ENCODE data around the gene CA6. TPM values are rescaled to one million over a fixed set of nuclear protein-coding genes. Genes with fewer than 3 reads are reported as not detected.
"Not testable (repeated sequence)": the region's sequence is repeated elsewhere in the genome, so short reads cannot be mapped to it uniquely, and the experiment has no call there.

The CA6 gene
- total RNA-seq, 3 donors from 2014 or later, result not detected

- no peaks in the 10 kb centered on the region for H3K9me3 ChIP-seq
- intact Hi-C loops (cut with DNase I; ENCODE audit: low total_unique reads), result no loop called here
- no peak overlapping the region for H3K4me3 ChIP-seq
- DNase-seq (ENCODE audit: low spot score in 2 of 2), result no peak
- no peaks in the 10 kb centered on the region for H3K36me3 ChIP-seq
- TF ChIP-seq POLR2A (IDR thresholded peaks at IDR 0.05), result no peak
- TF ChIP-seq CTCF (IDR thresholded peaks at IDR 0.05), result no peak
- TF ChIP-seq POLR2AphosphoS5 (IDR thresholded peaks at IDR 0.05), result no peak
- H3K27ac ChIP-seq, result no peak overlapping the region
- no peaks in the 10 kb centered on the region for H3K4me1 ChIP-seq
- no peaks in the 10 kb centered on the region for H3K27me3 ChIP-seq
Measured at GRCh38 chr1:8922962-8923361, 22.7 kb upstream of the CA6 start.

- no peak for DNase-seq (ENCODE audit: low spot score in 2 of 2)
- Histone ChIP-seq H3K4me1 (no peaks in the 10 kb centered on the region), H3K36me3 (no peaks in the 10 kb centered on the region), H3K4me3 (no peak overlapping the region), H3K27me3 (no peaks in the 10 kb centered on the region), H3K9me3 (no peaks in the 10 kb centered on the region), H3K27ac (no peak overlapping the region)
- TF ChIP-seq POLR2A (IDR thresholded peaks at IDR 0.05), result no peak
- TF ChIP-seq CTCF (IDR thresholded peaks at IDR 0.05), result no peak
- TF ChIP-seq POLR2AphosphoS5 (IDR thresholded peaks at IDR 0.05), result no peak
- intact Hi-C loops (cut with DNase I; ENCODE audit: low total_unique reads), result no loop called here
Measured at GRCh38 chr1:8925406-8925805, 20.3 kb upstream of the CA6 start.

- H3K27ac ChIP-seq, result no peak overlapping the region
- no peaks in the 10 kb centered on the region for H3K36me3 ChIP-seq
- no peaks in the 10 kb centered on the region for H3K27me3 ChIP-seq
- H3K4me3 ChIP-seq, result no peak overlapping the region
- intact Hi-C loops (cut with DNase I; ENCODE audit: low total_unique reads), result loop anchor here (2.0 kb wide), 1 partner anchor 39 kb away; no protein-coding TSS in a partner anchor
- DNase-seq (ENCODE audit: low spot score in 2 of 2), result no peak
- TF ChIP-seq POLR2A (IDR thresholded peaks at IDR 0.05) (no peak), POLR2AphosphoS5 (IDR thresholded peaks at IDR 0.05) (no peak), CTCF (IDR thresholded peaks at IDR 0.05) (no peak)
- no peaks in the 10 kb centered on the region for H3K9me3 ChIP-seq
- no peaks in the 10 kb centered on the region for H3K4me1 ChIP-seq
Measured at GRCh38 chr1:8925960-8926359, 19.7 kb upstream of the CA6 start.

- intact Hi-C loops (cut with DNase I; ENCODE audit: low total_unique reads), result loop anchor here (2.0 kb wide), 1 partner anchor 40 kb away; no protein-coding TSS in a partner anchor
- no peaks in the 10 kb centered on the region for H3K27me3 ChIP-seq
- no peaks in the 10 kb centered on the region for H3K36me3 ChIP-seq
- no peaks in the 10 kb centered on the region for H3K9me3 ChIP-seq
- no peak overlapping the region for H3K27ac ChIP-seq
- H3K4me1 ChIP-seq, result no peaks in the 10 kb centered on the region
- no peak overlapping the region for H3K4me3 ChIP-seq
- TF ChIP-seq POLR2AphosphoS5 (IDR thresholded peaks at IDR 0.05), result no peak
- no peak for TF ChIP-seq POLR2A (IDR thresholded peaks at IDR 0.05)
- TF ChIP-seq CTCF (IDR thresholded peaks at IDR 0.05), result no peak
- DNase-seq (ENCODE audit: low spot score in 2 of 2), result no peak
Measured at GRCh38 chr1:8926707-8927694, 18.7 kb upstream of the CA6 start.

- no peaks in the 10 kb centered on the region for H3K4me1 ChIP-seq
- no peak for TF ChIP-seq CTCF (IDR thresholded peaks at IDR 0.05)
- TF ChIP-seq POLR2A (IDR thresholded peaks at IDR 0.05), result no peak
- no peak for TF ChIP-seq POLR2AphosphoS5 (IDR thresholded peaks at IDR 0.05)
- no peak for DNase-seq (ENCODE audit: low spot score in 2 of 2)
- no peaks in the 10 kb centered on the region for H3K27me3 ChIP-seq
- intact Hi-C loops (cut with DNase I; ENCODE audit: low total_unique reads), result loop anchor here (10.0 kb wide), 1 partner anchor 845 kb away; no protein-coding TSS in a partner anchor
- no peaks in the 10 kb centered on the region for H3K9me3 ChIP-seq
- no peak overlapping the region for H3K4me3 ChIP-seq
- H3K27ac ChIP-seq, result no peak overlapping the region
- H3K36me3 ChIP-seq, result no peaks in the 10 kb centered on the region
Measured at GRCh38 chr1:8930116-8930515, 15.6 kb upstream of the CA6 start.

- not testable (repeated sequence) for H3K4me3 ChIP-seq, H3K9me3 ChIP-seq, H3K36me3 ChIP-seq, H3K27me3 ChIP-seq, H3K4me1 ChIP-seq
- intact Hi-C loops (cut with DNase I; ENCODE audit: low total_unique reads), result loop anchor here (10.0 kb wide), 1 partner anchor 838 kb away; no protein-coding TSS in a partner anchor
- H3K27ac ChIP-seq, result peak overlapping the region; percentile 50 to 78
- peak in 1 of 2 donors; percentile 19 for DNase-seq (ENCODE audit: low spot score in 2 of 2)
Measured at GRCh38 chr1:8937051-8937450, 8.6 kb upstream of the CA6 start.

Measured in breast epithelium (tissue), 4 donors.